IPS-NIHi7 (cell line): ENCODE measurements around the gene ZSCAN10.
"Not testable (repeated sequence)": the region's sequence is repeated elsewhere in the genome, so short reads cannot be mapped to it uniquely, and the experiment has no call there.

Experiments used
- DNase-seq: peaks from one replicate; pipeline ENCODE4 v3.0.0; 2012; ENCODE audit warnings: mixed read lengths; ENCODE audit errors: extremely low spot score

ZSCAN10 gene

GRCh38 chr16:3085868-3086595, 13.1 kb downstream of the ZSCAN10 start:
- no peak for DNase-seq

- DNase-seq = no peak
Measured at GRCh38 chr16:3084969-3085670, 14.0 kb downstream of the ZSCAN10 start.

GRCh38 chr16:3084491-3084890, 14.6 kb downstream of the ZSCAN10 start:
- no peak for DNase-seq

DNA sequence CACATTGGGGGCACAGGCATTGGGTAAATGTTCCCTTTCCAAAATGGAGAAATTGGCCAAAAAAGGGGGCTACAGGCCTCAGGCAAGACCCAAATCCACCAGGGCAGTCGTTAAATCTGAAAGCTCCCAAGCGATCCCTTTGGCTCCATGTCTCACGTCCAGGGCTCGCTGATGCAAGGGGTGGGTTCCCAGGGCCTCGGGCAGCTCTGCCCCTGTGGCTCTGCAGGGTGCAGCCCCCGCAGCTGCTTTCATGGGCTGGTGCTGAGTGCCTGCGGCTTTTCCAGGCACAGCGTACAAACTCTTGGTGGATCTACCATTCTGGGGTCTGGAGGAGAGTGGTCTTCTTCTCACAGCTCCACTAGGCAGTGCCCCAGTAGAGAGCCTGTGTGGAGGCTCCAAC, 15.7 kb downstream of the ZSCAN10 start:
- not testable (repeated sequence) for DNase-seq

- DNase-seq = not testable (repeated sequence)
Measured at GRCh38 chr16:3081957-3082356, 17.1 kb downstream of the ZSCAN10 start.

GRCh38 chr16:3080024-3080423, 19.1 kb downstream of the ZSCAN10 start:
- no peak for DNase-seq

DNA sequence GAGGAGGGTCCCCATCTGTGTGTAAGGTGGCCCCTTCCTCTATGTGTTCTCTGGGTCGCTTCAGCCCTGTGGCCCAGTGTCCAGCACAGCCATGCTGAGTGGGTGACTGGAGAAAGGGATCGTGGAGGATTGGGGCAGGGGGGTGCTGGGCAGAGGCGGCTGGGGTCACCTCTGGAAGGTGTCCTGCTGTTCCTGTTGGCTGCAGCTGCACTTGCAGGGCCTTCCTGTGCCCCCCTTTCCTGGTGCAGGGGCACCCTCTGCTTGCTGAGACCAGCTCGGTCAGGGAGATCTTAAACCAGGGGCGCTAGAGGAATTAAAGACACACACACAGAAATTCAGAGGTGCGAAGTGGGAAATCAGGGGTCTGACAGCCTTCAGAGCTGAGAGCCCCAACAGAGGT, 22.5 kb downstream of the ZSCAN10 start:
- DNase-seq = no peak

- DNase-seq = not testable (repeated sequence)
Measured at GRCh38 chr16:3075946-3076345, 23.1 kb downstream of the ZSCAN10 start.

- no peak for DNase-seq
Measured at GRCh38 chr16:3075523-3075915, 23.6 kb downstream of the ZSCAN10 start.

DNA sequence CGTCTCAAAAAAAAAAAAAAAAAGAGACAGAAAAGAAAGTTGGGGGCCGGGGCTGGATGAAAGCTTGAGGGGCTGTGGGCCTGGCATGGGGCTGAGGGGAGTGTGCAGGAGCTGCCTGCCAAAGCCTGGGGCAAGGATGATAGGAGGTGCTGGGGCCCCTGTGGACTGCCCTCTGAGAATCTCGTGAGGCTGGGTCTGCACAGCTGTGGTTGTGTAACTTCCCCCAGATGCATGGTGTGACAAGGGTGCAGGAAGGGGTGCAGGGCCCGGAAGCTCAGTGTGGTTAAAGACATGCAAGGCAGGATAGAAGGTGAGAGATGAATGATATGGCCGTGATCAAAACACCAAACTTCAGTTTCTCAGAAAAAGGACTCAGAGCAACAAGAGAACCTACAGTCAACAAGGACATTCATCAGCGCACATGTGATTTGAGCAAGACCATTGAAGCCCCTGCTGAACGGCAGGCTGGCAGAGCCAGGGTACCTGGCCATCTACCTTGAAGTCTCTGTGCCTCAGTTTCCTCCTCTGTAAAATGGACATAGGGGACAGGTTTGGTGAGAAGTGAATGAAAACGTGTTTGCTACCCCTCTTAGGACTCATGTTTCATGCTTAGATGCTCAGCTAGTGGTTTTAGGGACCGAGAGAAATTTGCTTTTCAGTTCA, 24.1 kb downstream of the ZSCAN10 start:
- DNase-seq = no peak

- no peak for DNase-seq
Measured at GRCh38 chr16:3073448-3073847, 25.6 kb downstream of the ZSCAN10 start.

- DNase-seq = not testable (repeated sequence)
Measured at GRCh38 chr16:3072576-3073263, 26.4 kb downstream of the ZSCAN10 start.

DNA sequence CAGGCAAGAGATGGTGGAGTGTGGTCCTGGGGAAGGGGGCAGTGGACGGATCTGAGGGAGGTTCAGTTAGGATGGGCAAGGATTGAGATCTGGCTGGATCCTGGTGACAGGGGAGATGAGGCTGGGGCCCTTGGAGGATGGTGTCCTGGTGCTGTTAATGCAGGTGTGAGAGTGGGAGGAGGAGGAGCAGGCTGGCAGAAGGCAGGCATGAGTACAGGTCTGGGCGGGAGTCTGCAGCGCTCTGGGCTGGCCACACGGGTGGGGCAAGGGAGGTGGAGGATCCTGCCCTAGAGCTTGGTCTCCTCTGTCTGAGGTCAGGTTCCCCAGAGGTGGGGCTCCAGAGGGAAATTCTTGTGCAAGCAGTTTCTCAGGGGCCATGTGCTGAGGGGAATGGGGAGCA, 26.9 kb downstream of the ZSCAN10 start:
- not testable (repeated sequence) for DNase-seq

DNA sequence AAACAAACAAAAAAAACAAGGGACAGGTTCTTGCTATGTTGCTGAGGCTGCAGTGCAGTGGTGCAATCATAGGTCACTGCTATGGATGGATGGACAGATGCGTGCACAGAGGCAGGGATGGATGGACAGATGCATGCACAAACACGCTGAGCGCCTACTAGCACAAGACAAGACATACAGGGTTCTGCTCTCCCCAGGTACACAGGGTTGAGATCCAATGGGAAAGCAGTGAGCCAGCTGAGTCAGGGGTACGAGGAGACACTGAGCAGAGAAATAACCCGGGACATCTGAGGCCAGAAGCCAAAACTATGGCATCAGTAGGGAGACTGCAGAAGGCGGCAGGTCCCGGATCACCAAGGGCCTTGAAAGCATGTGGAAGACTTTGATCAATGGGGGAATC, 27.4 kb downstream of the ZSCAN10 start:
- DNase-seq = no peak

- DNase-seq = no peak
Measured at GRCh38 chr16:3070608-3071111, 28.4 kb downstream of the ZSCAN10 start.

DNA sequence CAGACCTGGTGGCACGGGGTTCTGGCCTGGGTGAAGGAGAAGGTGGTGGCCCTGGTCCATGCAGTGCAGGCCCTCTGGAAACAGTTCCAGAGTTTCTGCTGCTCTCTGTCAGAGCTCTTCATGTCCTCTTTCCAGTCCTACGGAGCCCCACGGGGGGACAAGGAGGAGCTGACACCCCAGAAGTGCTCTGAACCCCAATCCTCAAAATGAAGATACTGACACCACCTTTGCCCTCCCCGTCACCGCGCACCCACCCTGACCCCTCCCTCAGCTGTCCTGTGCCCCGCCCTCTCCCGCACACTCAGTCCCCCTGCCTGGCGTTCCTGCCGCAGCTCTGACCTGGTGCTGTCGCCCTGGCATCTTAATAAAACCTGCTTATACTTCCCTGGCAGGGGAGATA, 29.9 kb downstream of the ZSCAN10 start:
- not testable (repeated sequence) for DNase-seq

- DNase-seq = no peak
Measured at GRCh38 chr16:3068487-3068886, 30.6 kb downstream of the ZSCAN10 start.

DNA sequence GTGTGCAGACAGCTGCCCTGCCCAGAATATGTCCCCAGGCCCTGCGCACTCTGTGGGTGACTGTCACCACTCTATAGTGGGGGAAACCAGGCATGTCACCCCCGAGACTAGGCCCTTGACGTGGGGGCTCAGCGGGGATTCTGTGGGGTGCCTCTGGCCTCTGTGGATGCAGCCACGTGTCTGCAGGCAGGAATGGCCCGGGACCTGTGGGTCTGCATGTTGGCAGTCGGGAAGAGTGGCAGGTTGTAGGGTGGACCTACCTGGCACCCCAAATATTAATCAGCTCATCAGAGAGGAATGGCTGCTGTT, 32.7 kb downstream of the ZSCAN10 start:
- no peak for DNase-seq

- no peak for DNase-seq
Measured at GRCh38 chr16:3065742-3066439, 33.2 kb downstream of the ZSCAN10 start.

- peak; percentile 42 for DNase-seq
Measured at GRCh38 chr16:3065069-3065741, 33.9 kb downstream of the ZSCAN10 start, which contains the start of gene IL32. TSS of gene IL32 (plus strand) at chr16:3065640. CDS start at chr16:3065812, 172 bp downstream.
